ENCODE measurements around the gene HAUS3. TPM values are rescaled to one million over a fixed set of nuclear protein-coding genes. Genes with fewer than 3 reads are reported as not detected.

The HAUS3 gene
- total and polyA plus RNA-seq, 4 donors, result 5.6 to 21.0 (median 12.1) TPM

DNA sequence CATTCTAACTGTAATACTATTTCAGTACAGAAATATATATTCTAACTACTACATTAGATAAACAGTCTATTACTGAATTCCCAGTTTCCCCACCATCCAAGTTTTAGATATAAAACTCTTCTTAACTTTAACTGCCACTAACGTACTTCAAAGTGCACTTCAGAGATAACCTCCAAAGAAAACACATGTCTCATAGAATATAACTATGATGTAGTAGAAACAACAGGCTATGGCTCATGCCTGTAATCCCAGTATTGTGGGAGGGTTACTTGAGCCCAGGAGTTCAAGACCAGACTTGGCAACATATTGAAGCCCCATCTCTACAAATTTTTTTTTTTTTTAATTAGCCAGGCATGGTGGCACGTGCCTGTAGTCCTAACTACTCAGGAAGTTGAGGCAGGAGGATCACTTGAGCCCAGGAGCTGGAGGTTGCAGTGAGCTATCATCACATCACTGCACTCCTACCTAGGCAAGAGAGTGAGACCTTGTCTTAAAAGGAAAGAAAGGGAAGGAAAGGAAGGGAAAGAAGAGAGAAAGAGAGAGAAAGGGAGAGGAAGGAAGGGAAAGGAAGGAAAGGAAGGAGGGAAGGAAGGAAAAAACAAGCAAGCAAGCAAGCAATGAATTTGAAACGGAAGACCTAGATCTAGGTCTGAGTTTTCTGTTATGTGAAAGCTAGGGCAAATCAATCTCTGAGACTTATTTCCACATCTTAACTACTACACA lies 4.8 kb downstream of the HAUS3 start:
- whole genome bisulfite sequencing, 2 donors, result 53 to 67% methylated on average over 3 of the region's 3 CpGs
- DNase-seq (no peak), ATAC-seq (ENCODE audit: insufficient read depth, low FRiP score) (no peak)
- Histone ChIP-seq H3K9ac (ENCODE audit: insufficient read depth in 1 of 2, low read length in 2 of 2) (no peak overlapping the region), H3K27me3 (ENCODE audit: control insufficient read depth in 3 of 3, insufficient read depth in 3 of 3, low read length in 2 of 3) (no peaks in the 10 kb centered on the region), H3K27ac (ENCODE audit: low read depth in 1 of 2, low read length in 1 of 2) (no peak overlapping the region), H3K36me3 (ENCODE audit: control insufficient read depth in 4 of 4, insufficient read depth in 4 of 4, low read length in 4 of 4) (peaks cover 3 to 14% (median 5%) of the 10 kb centered on the region in 4 donors), H3K4me1 (ENCODE audit: control insufficient read depth in 5 of 5, insufficient read depth in 5 of 5, low read length in 5 of 5) (peaks cover 0 to 28% (median 9%) of the 10 kb centered on the region in 5 donors), H3K9me3 (ENCODE audit: control insufficient read depth in 4 of 4, insufficient read depth in 3 of 4, low read length in 3 of 4) (no peaks in the 10 kb centered on the region), H3K4me3 (no peak overlapping the region)
- TF ChIP-seq, protein P1, sequence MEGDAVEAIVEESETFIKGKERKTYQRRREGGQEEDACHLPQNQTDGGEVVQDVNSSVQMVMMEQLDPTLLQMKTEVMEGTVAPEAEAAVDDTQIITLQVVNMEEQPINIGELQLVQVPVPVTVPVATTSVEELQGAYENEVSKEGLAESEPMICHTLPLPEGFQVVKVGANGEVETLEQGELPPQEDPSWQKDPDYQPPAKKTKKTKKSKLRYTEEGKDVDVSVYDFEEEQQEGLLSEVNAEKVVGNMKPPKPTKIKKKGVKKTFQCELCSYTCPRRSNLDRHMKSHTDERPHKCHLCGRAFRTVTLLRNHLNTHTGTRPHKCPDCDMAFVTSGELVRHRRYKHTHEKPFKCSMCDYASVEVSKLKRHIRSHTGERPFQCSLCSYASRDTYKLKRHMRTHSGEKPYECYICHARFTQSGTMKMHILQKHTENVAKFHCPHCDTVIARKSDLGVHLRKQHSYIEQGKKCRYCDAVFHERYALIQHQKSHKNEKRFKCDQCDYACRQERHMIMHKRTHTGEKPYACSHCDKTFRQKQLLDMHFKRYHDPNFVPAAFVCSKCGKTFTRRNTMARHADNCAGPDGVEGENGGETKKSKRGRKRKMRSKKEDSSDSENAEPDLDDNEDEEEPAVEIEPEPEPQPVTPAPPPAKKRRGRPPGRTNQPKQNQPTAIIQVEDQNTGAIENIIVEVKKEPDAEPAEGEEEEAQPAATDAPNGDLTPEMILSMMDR (IDR thresholded peaks at IDR 0.05; ENCODE audit: control extremely low read depth, extremely low read depth), result no peak

DNA sequence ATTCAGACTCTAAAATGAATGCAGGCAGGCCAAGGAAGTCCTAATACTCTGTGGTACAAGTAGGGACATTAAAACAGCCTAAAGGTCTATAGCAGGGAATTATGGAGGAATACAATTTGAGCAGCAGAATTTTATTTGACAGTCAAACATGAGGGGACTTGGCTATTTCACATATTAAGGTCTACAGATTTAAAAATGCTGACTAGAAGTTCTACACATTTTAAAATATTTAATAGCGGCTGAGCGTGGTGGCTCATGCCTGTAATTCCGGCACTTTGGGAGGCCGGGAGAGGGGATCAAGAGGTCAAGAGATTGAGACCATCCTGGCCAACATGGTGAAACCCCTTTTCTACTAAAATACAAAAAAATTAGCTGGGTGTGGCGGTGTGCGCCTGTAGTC lies 10.8 kb downstream of the HAUS3 start:
- DNase-seq, result no peak
- no peak for ATAC-seq (ENCODE audit: insufficient read depth, low FRiP score)
- 98 to 100% methylated on average over 6 of the region's 6 CpGs for WGBS, 2 donors
- H3K9me3 ChIP-seq (ENCODE audit: control insufficient read depth in 4 of 4, insufficient read depth in 3 of 4, low read length in 3 of 4), result no peaks in the 10 kb centered on the region
- no peak overlapping the region for H3K9ac ChIP-seq (ENCODE audit: insufficient read depth in 1 of 2, low read length in 2 of 2)
- no peaks in the 10 kb centered on the region for H3K4me1 ChIP-seq (ENCODE audit: control insufficient read depth in 5 of 5, insufficient read depth in 5 of 5, low read length in 5 of 5)
- no peak overlapping the region for H3K27ac ChIP-seq (ENCODE audit: low read depth in 1 of 2, low read length in 1 of 2)
- no peaks in the 10 kb centered on the region for H3K27me3 ChIP-seq (ENCODE audit: control insufficient read depth in 3 of 3, insufficient read depth in 3 of 3, low read length in 2 of 3)
- TF ChIP-seq, protein P1 (IDR thresholded peaks at IDR 0.05; ENCODE audit: control extremely low read depth, extremely low read depth), result no peak
- H3K36me3 ChIP-seq (ENCODE audit: control insufficient read depth in 4 of 4, insufficient read depth in 4 of 4, low read length in 4 of 4), result peaks cover 1 to 12% (median 6%) of the 10 kb centered on the region in 4 donors
- no peak overlapping the region for H3K4me3 ChIP-seq

DNA sequence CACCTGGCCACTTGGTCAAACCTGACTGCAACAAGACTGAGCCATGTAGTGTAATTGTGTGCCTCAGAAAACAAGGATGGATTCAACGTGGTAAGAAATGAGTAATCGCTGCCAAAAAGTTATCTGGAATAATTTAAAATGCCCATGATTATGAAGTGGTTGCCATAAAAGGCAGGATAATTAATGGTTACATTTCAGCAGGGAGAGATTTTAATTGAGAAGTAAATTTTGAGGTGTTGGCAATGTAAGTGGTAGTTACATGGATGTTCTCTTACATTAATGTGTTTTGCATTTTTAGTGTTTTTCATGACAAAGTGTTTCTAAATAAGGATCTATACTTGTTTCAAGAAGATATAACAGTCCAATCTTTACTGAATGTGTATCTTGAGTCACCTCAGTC lies 15.7 kb downstream of the HAUS3 start:
- ATAC-seq (ENCODE audit: insufficient read depth, low FRiP score), result no peak
- 84 to 90% methylated on average over 2 of the region's 2 CpGs for WGBS, 2 donors
- TF ChIP-seq, protein P1 (IDR thresholded peaks at IDR 0.05; ENCODE audit: control extremely low read depth, extremely low read depth), result no peak
- no peaks in the 10 kb centered on the region for H3K9me3 ChIP-seq (ENCODE audit: control insufficient read depth in 4 of 4, insufficient read depth in 3 of 4, low read length in 3 of 4)
- H3K27ac ChIP-seq (ENCODE audit: low read depth in 1 of 2, low read length in 1 of 2), result no peak overlapping the region
- no peaks in the 10 kb centered on the region for H3K4me1 ChIP-seq (ENCODE audit: control insufficient read depth in 5 of 5, insufficient read depth in 5 of 5, low read length in 5 of 5)
- DNase-seq, result no peak
- no peak overlapping the region for H3K9ac ChIP-seq (ENCODE audit: insufficient read depth in 1 of 2, low read length in 2 of 2)
- H3K27me3 ChIP-seq (ENCODE audit: control insufficient read depth in 3 of 3, insufficient read depth in 3 of 3, low read length in 2 of 3), result no peaks in the 10 kb centered on the region
- no peak overlapping the region for H3K4me3 ChIP-seq
- peaks cover 3 to 7% (median 5%) of the 10 kb centered on the region in 4 donors for H3K36me3 ChIP-seq (ENCODE audit: control insufficient read depth in 4 of 4, insufficient read depth in 4 of 4, low read length in 4 of 4)
